ENCODE measurements around the gene ING5.

DNA sequence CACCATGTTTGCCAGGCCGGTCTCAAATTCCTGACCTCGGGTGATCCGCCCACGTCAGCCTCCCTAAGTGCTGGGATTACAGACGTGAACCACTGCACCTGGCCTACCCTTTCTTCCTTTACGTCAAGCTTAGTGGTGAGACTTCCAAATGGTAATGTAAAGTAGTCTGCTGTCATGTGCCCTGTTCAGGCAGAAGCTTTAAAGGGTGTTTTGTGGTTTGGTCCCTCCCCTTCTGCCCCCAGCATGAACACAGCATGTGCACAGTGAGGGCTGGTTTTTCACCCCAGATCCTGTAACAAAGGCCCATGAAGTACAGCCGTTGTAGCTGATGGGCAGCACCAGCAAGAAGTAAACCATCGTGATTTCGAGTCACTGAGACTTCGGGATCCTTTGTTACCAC, 12.5 kb upstream of the ING5 start:
- TF ChIP-seq, protein P1, sequence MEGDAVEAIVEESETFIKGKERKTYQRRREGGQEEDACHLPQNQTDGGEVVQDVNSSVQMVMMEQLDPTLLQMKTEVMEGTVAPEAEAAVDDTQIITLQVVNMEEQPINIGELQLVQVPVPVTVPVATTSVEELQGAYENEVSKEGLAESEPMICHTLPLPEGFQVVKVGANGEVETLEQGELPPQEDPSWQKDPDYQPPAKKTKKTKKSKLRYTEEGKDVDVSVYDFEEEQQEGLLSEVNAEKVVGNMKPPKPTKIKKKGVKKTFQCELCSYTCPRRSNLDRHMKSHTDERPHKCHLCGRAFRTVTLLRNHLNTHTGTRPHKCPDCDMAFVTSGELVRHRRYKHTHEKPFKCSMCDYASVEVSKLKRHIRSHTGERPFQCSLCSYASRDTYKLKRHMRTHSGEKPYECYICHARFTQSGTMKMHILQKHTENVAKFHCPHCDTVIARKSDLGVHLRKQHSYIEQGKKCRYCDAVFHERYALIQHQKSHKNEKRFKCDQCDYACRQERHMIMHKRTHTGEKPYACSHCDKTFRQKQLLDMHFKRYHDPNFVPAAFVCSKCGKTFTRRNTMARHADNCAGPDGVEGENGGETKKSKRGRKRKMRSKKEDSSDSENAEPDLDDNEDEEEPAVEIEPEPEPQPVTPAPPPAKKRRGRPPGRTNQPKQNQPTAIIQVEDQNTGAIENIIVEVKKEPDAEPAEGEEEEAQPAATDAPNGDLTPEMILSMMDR (IDR thresholded peaks at IDR 0.05), result no peak
- TF ChIP-seq POLR2A (IDR thresholded peaks at IDR 0.05), result no peak
